Mucosa of descending colon (tissue), 3 donors: Measurements from ENCODE around the gene MEG3. TPM values are rescaled to one million over a fixed set of nuclear protein-coding genes. Genes with fewer than 3 reads are reported as not detected.
A peak's percentile ranks its signal among the peaks of the same experiment; 100 is the strongest.

Experiments used
- ATAC-seq: fragments of 200-7000 bp; cut with Tn5 transposase; one replicate; pipeline ENCODE4 v1.9.1; 2020; ENCODE audit warnings: mild to moderate bottlenecking, moderate library complexity
- DNase-seq, 3 donors: peaks; one replicate each; pipeline ENCODE4 v3.0.0-alpha.2; 2020
- H3K36me3 ChIP-seq: fragments of 200-600 bp; one replicate; pipeline ENCODE4 v1.8.0; 2021; ENCODE audit warnings: low read depth, mild to moderate bottlenecking
- H3K4me1 ChIP-seq: fragments of 200-600 bp; one replicate; pipeline ENCODE4 v1.8.0; 2021; ENCODE audit warnings: low read depth, mild to moderate bottlenecking
- H3K4me3 ChIP-seq: fragments of 200-600 bp; one replicate; pipeline ENCODE4 v1.8.0; 2021; ENCODE audit warnings: mild to moderate bottlenecking
- H3K9me3 ChIP-seq: fragments of 200-600 bp; one replicate; pipeline ENCODE4 v1.8.0; 2021; ENCODE audit warnings: mild to moderate bottlenecking
- intact Hi-C, 2 donors: fragments of 100-400 bp; cut with DNase I in 1 of 2; cut with micrococcal nuclease in 1 of 2; formaldehyde crosslinking; loops; one replicate each; pipeline versions ENCODE4 v1.11.0 to v1.11.1; 2022; cut with DNase I, micrococcal nuclease
- total RNA-seq, 3 donors: library from RNA; stranded (reverse); fragmentation: NEBNext Ultra II Directional in 2 of 3; extraction: Animal tissue kit (Norgen Biotek cat#: 25700) in 2 of 3; gene quantifications; one replicate each; pipeline versions ENCODE4 v1.2.1 to v1.2.4, GENCODE V29; 2021 to 2023
- TF ChIP-seq, protein P1 (sequence below): fragments of 200-600 bp; IDR thresholded peaks from one replicate; pipeline ENCODE4 v1.8.0; 2022; ENCODE audit warnings: antibody characterized with exemption, mild to moderate bottlenecking
- donor health status: DM: no; HTN: no; CAD: no; lungs with moderate emphysema.
- donor health status: DM: no; HTN: no; CAD: no.
- donor health status: DM: no; HTN: yes; CAD: no.

Gene MEG3
- total RNA-seq, 3 donors from 2014 or later = 13.8 to 32.2 (median 16.4) TPM

DNA sequence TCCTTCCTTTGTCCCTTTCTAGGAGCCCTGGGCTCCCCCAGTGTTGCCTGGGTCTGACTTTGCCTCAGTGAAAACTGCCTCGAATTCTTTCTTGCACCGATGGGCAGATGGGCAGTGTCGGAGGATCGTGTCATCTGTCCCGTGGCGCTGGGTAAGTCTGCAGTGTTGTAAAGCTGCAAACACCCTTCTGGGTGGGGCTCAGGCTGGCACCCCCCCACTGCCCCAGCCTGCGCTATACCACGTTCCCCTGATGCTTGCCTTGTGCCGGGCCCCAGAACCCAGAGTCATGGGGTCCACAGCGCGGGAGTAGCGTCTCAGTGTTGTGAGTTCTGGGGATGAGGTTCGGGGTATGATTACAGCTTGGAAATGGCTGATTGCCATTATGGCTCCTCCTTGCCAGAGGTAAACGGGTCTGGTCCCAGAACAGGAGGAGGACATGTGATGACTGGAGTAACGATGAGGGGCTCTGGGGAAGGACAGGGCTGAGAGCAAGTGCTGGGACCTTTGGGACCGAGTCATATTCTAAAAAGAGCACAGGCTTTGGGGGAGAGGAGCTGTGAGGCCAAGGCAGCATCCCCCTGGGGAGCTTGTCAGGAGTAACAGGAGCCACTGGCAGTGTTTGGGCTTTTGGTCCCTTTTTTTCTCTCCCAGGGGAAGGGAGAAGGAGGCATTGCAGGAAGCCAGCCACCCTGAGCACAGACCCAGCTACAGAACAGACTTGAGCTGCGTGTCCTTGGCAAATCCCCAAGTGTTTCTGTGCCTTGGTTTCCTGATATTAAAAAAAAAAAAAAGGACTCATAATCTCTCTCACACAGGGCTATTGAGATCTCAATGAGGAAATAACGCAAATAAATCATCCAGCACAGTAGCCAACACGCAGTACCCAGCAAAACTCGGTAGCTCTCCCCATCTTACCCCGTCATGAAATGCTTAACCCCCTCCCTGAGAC lies 73.3 kb downstream of the MEG3 start:
- TF ChIP-seq, protein P1, sequence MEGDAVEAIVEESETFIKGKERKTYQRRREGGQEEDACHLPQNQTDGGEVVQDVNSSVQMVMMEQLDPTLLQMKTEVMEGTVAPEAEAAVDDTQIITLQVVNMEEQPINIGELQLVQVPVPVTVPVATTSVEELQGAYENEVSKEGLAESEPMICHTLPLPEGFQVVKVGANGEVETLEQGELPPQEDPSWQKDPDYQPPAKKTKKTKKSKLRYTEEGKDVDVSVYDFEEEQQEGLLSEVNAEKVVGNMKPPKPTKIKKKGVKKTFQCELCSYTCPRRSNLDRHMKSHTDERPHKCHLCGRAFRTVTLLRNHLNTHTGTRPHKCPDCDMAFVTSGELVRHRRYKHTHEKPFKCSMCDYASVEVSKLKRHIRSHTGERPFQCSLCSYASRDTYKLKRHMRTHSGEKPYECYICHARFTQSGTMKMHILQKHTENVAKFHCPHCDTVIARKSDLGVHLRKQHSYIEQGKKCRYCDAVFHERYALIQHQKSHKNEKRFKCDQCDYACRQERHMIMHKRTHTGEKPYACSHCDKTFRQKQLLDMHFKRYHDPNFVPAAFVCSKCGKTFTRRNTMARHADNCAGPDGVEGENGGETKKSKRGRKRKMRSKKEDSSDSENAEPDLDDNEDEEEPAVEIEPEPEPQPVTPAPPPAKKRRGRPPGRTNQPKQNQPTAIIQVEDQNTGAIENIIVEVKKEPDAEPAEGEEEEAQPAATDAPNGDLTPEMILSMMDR = no peak
- ATAC-seq = peak; percentile 28
- intact Hi-C loops = no loop called here
- Histone ChIP-seq H3K9me3 (no peaks in the 10 kb centered on the region), H3K4me3 (no peak overlapping the region), H3K36me3 (no peaks in the 10 kb centered on the region), H3K4me1 (peaks cover 12% of the 10 kb centered on the region)
- DNase-seq = no peak

DNA sequence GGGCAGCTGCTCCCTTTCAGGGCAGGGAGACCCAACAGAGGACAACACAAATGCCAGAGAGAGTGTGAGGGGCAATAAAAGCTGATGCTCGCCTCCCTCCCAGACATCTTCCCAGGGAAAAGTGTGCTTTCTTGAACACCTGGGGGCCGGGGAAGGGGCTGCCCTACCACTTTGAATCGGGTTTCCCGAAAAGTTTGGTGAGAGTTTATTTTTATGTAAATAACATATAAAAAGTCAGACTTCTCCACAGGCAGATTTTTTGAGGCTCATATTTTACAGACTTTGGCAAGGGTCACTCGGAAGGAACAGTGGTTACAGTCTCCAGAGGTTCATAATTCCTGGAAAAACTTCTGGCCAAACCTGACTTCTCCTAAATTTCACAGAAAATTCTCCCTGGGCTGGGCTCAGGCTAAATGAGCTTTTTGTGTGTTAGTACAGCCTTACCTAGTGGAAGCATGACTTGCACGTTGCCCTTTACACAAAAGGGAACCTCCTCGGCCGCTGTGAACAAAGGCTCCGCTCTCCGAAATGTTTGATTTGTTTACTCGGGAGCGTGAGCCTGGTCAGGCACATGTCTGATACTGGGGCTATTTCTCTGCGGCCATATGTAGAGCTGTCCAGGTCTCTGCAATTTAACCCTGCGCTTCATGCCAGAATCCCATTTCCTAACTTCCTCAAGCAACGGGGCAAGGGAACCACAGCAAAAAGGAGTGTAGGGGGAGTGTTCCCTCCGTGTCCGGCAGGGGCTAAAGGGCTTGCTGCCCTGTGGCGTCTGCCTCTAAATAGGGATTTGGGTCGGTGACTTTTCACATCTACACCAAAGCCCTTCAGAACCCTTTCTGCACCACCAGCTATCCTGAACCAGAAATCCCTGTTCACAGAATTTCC lies 74.2 kb downstream of the MEG3 start:
- H3K9me3 ChIP-seq = no peaks in the 10 kb centered on the region
- H3K4me3 ChIP-seq = no peak overlapping the region
- peaks cover 12% of the 10 kb centered on the region for H3K4me1 ChIP-seq
- DNase-seq (peak in 1 of 3 donors; percentile 37), ATAC-seq (peak; percentile 55)
- TF ChIP-seq, protein P1 = no peak
- H3K36me3 ChIP-seq = no peaks in the 10 kb centered on the region
- intact Hi-C loops = no loop called here

DNA sequence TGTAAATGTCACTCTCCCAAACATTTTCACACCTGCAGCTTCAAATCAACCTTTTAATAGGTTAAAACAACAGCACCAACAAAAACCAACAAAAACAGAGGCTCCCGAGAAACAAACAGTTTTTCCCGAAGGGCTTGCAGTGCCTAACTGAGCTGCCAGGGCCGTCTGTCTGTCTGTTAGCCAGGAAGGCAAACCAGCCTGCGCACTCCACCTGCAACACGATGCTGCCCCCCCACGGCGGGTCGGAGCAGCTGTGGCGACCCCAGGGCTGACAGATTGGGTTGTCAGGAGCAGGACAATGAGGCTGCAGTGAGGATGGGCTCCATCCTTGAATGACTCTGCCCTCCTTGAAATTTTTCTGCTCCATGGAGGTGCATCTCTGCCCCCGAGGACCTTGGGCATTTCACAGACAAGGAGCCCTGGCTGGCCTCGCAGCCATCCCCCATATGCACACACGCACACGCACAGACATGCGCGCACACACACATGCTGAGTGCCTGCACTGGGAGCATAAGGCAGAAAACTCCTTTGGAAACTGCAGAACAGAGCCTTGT lies 75.0 kb downstream of the MEG3 start:
- Histone ChIP-seq H3K9me3 (no peaks in the 10 kb centered on the region), H3K4me1 (peaks cover 12% of the 10 kb centered on the region), H3K36me3 (no peaks in the 10 kb centered on the region), H3K4me3 (no peak overlapping the region)
- TF ChIP-seq, protein P1 = no peak
- DNase-seq (peak in 2 of 3 donors; percentile 64 to 68), ATAC-seq (peak; percentile 76)
- intact Hi-C loops = no loop called here

DNA sequence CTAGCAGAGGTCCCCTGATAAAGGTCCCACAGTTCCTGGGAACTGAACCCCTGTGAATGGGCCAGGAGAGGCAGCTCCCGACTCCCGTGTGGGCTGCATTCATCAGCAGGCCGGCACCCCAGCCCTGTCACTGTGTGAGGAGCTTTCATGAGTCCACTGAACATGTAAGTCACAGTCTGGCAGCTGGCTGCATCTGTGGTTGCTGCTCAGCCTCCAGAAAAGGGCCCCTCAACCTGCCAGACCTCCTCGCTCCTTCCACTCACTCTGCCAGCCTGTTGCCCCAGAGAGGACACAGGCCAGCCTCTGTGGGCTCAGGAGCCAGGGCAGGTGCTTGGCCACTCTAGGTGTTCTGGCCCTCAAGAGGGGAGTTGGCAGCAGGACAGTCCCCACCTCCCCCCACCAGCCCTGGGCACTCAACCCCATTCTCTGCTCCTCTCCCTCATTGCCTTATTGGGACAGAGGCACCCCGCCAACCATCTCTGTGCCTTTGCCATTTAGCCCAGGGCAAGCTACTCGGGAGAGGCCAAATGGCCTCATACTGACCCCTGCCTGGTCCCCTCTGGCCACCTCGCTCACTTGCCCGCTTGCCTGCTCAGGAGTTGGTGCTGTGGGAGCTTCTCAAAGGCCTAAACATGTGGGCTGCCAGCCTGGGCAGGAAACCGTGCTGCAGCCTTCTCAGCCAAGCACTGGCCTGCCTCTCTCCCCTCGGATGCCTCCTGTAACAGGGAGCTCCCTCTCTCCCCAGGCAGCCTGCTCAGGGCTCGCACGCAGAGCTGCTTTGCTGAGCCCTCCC lies 75.7 kb downstream of the MEG3 start:
- TF ChIP-seq, protein P1 = no peak
- intact Hi-C loops = no loop called here
- DNase-seq (no peak), ATAC-seq (no peak)
- Histone ChIP-seq H3K36me3 (no peaks in the 10 kb centered on the region), H3K4me3 (no peak overlapping the region), H3K4me1 (peaks cover 12% of the 10 kb centered on the region), H3K9me3 (no peaks in the 10 kb centered on the region)
